ENCODE measurements around the gene MED12L. TPM values are rescaled to one million over a fixed set of nuclear protein-coding genes. Genes with fewer than 3 reads are reported as not detected.

MED12L gene
- total RNA-seq, 1 donor from 2014 or later = 1.3 TPM

DNA sequence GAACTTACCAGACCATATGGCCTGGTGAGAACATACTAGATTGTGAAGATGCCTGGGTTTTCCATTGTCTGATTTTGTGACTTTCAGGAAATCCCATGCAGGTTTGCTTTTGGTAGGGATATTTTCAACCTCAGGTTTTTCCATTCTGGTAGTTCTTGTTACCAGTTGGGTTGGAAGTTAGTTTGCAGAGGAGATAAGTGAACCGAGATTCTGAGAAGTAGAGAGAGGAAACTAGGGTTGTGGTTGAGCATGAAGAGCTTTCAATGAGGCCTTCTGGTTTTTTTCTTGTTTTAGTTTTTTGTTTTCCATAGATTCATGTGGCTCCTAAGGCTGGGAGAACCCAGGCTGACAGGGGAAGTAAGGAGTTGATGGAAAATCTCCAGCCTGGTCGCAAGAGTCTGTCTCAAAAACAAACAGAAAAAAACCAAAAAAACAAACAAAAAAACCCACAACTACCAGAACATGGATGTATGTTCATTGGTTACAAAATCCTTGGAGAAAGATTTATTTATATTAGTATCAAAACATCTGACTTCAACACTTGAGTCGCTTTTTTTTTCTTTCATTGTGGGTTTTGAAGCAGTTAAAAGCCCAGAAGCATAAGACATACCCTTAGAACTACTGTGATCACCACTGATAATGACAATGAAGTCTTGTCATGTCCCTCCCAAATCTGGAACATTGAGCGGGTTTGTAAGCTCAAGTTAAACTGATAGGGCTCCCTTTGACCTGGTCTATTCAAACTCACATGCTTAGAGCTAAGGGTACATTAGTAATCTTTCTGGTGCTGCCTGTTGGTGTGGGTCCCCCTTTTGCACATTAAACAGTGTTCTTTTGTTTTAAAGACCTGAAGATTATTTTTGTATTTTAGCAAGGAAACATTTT is 114.3 kb downstream of the MED12L start:
- H3K4me3 ChIP-seq (ENCODE audit: low read depth, low read length) = no peak overlapping the region
- H3K36me3 ChIP-seq (ENCODE audit: control insufficient read depth, insufficient read depth, low read length) = no peaks in the 10 kb centered on the region
- DNase-seq (ENCODE audit: low read depth) = no peak
- no peaks in the 10 kb centered on the region for H3K27me3 ChIP-seq (ENCODE audit: control insufficient read depth, insufficient read depth, low read length)
- TF ChIP-seq, protein P1, sequence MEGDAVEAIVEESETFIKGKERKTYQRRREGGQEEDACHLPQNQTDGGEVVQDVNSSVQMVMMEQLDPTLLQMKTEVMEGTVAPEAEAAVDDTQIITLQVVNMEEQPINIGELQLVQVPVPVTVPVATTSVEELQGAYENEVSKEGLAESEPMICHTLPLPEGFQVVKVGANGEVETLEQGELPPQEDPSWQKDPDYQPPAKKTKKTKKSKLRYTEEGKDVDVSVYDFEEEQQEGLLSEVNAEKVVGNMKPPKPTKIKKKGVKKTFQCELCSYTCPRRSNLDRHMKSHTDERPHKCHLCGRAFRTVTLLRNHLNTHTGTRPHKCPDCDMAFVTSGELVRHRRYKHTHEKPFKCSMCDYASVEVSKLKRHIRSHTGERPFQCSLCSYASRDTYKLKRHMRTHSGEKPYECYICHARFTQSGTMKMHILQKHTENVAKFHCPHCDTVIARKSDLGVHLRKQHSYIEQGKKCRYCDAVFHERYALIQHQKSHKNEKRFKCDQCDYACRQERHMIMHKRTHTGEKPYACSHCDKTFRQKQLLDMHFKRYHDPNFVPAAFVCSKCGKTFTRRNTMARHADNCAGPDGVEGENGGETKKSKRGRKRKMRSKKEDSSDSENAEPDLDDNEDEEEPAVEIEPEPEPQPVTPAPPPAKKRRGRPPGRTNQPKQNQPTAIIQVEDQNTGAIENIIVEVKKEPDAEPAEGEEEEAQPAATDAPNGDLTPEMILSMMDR (IDR thresholded peaks at IDR 0.05; ENCODE audit: insufficient read depth, low read length, poor library complexity, severe bottlenecking) = no peak

DNA sequence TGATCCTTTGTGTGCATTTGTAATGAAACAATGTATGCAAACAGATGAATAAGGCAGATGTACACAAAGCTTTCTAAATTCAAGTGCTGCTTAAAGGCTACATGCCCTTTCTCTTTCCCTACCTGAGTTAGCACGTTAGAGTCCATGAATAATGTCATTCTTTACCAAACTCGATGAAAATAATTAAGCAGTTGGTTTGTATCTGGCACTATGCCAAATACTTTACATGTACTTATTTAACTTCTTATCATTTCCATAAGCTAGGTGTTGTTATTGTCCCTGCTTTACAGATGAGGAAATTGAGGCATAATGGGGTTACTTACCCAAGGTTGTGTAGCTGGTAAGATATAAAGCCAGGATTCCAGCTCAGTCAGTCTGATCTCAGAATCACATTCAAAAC is 115.1 kb downstream of the MED12L start:
- TF ChIP-seq, protein P1 (IDR thresholded peaks at IDR 0.05; ENCODE audit: insufficient read depth, low read length, poor library complexity, severe bottlenecking) = no peak
- no peak for DNase-seq (ENCODE audit: low read depth)
- no peak overlapping the region for H3K4me3 ChIP-seq (ENCODE audit: low read depth, low read length)
- H3K36me3 ChIP-seq (ENCODE audit: control insufficient read depth, insufficient read depth, low read length) = no peaks in the 10 kb centered on the region
- no peaks in the 10 kb centered on the region for H3K27me3 ChIP-seq (ENCODE audit: control insufficient read depth, insufficient read depth, low read length)

DNA sequence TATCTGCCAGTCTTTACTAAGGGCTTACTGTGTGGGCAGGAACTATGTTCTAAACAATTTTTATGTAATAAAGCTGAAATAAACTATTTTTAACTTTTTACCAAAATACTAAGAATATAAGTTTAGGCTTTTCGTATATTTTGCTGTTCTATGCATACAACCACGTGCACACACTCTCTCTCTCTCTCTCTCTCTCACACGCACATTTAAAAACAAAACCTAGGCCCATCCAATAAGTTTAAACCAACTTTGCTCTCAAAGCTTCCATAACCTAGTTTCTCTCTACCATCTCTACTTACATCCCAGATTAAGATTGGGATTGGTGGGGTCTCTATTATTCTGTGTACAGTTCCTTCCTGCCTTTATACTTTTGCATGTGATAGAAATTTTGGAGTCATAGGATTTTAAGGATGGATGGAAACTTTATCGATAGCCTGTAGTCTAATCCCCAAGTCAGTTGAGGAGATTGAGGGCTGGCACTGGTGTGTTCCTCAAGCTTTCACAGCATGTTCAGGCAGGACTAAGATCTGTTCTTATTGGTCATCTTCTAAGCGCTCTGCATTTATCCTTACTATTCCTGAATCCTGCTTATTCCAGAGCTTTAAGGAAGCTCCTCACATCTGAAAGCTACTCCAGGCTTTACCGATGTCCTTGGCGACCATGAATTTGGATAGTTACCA is 115.7 kb downstream of the MED12L start:
- no peak overlapping the region for H3K4me3 ChIP-seq (ENCODE audit: low read depth, low read length)
- TF ChIP-seq, protein P1 (IDR thresholded peaks at IDR 0.05; ENCODE audit: insufficient read depth, low read length, poor library complexity, severe bottlenecking) = no peak

DNA sequence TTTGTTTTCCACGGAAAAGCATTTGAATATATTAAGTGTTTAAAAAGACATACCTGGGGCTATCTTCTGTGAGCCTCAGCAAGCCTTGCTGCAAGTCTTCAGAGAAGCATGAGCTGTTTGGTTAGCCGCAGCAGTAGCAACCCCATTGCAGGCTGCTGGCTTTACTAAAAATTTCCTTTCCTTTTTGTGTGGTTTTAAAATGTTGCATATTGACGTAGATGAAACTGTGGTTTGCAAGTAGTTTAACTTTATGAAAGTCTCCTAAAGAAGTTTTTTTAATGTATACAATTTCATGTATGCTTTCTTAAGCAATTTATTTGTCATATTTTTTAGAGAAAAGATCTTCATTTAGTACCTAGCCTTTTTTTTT is 117.6 kb downstream of the MED12L start, which contains the start of gene GPR171:
TSS of gene GPR171 (minus strand) at position 166 of the 370 bp plus-strand sequence. CDS start 3,830 bp downstream, outside the sequence.
- H3K4me3 ChIP-seq (ENCODE audit: low read depth, low read length) = no peak within 1 kb of the TSS
- TF ChIP-seq, protein P1 (IDR thresholded peaks at IDR 0.05; ENCODE audit: insufficient read depth, low read length, poor library complexity, severe bottlenecking) = no peak
- no peaks in the 10 kb centered on the region for H3K27me3 ChIP-seq (ENCODE audit: control insufficient read depth, insufficient read depth, low read length)
- no peak for DNase-seq (ENCODE audit: low read depth)
- no peaks in the 10 kb centered on the region for H3K36me3 ChIP-seq (ENCODE audit: control insufficient read depth, insufficient read depth, low read length)

More for the DNA sequence above, 115.7 kb downstream of the MED12L start:
- DNase-seq (ENCODE audit: low read depth) = no peak
- Histone ChIP-seq H3K27me3 (ENCODE audit: control insufficient read depth, insufficient read depth, low read length) (no peaks in the 10 kb centered on the region), H3K36me3 (ENCODE audit: control insufficient read depth, insufficient read depth, low read length) (no peaks in the 10 kb centered on the region)

DNA sequence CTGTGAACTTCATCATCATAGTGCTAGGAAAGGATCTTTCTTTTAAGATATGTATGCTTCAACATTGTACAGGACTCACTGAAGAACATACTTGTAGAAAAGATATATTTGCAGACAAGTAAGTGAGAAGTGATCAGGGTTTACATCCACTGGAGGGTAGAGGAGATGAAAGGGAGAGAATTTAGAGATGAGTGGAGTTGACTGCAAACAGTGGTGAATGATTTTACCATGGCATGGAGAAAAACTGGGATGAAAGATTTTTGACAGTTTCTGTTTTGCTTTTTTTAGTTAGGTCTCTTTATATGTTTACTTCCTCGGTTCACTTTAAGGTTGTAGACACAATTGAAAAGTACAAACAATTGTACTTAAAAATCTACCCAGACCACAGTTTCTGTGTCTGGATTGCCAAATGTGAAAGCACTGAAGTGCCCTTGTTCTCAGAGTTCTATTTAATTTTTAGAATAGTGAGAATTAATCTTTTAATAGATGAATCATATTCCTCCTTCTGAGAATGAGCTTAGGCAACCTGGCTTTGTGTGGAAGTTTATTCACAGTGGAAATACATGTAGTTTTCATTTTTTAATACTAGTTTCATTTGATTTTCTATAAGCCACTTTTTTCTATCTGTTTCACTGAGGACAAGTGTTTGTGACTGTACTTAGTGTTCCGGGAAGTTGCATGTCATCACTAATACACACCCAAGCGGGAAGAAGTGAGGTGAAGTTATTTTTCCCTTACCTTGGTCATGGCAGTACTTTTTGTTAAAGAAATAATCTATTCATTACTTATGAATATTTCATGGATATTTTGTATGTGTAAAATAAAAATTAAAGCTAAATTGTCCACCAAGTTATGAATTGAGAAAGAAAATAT is 119.3 kb downstream of the MED12L start:
- no peak for DNase-seq (ENCODE audit: low read depth)
- no peak overlapping the region for H3K4me3 ChIP-seq (ENCODE audit: low read depth, low read length)
- H3K36me3 ChIP-seq (ENCODE audit: control insufficient read depth, insufficient read depth, low read length) = no peaks in the 10 kb centered on the region
- TF ChIP-seq, protein P1 (IDR thresholded peaks at IDR 0.05; ENCODE audit: insufficient read depth, low read length, poor library complexity, severe bottlenecking) = no peak
- H3K27me3 ChIP-seq (ENCODE audit: control insufficient read depth, insufficient read depth, low read length) = no peaks in the 10 kb centered on the region

Measured in kidney epithelial cell (primary cell).